GM12874 (cell line): ENCODE results near the gene ROBO1.

Source experiments
- CTCF ChIP-seq: IDR thresholded peaks from 2 replicates; pipeline ENCODE4 v1.5.1; 2011; ENCODE audit warnings: low read depth, mild to moderate bottlenecking, control low read depth, low read length, moderate library complexity; ENCODE audit not compliant: insufficient read depth

ROBO1 gene

GRCh38 chr3:79421273-79421672 is 346.5 kb downstream of the ROBO1 start:
- no peak for TF ChIP-seq CTCF

- TF ChIP-seq CTCF, result no peak
These were observed 348.8 kb downstream of the ROBO1 start for GRCh38 chr3:79418855-79419621.

GRCh38 chr3:79415356-79415755 is 352.4 kb downstream of the ROBO1 start:
- TF ChIP-seq CTCF, result no peak

GRCh38 chr3:79414806-79415205 is 353.0 kb downstream of the ROBO1 start:
- TF ChIP-seq CTCF, result no peak

- no peak for TF ChIP-seq CTCF
These were observed 353.8 kb downstream of the ROBO1 start for GRCh38 chr3:79414035-79414434.

GRCh38 chr3:79412537-79412936 is 355.3 kb downstream of the ROBO1 start:
- no peak for TF ChIP-seq CTCF

GRCh38 chr3:79410617-79411016 is 357.2 kb downstream of the ROBO1 start:
- no peak for TF ChIP-seq CTCF

GRCh38 chr3:79410136-79410535 is 357.7 kb downstream of the ROBO1 start:
- TF ChIP-seq CTCF, result no peak
